ENCODE data around the gene GTF2A1L. TPM values are rescaled to one million over a fixed set of nuclear protein-coding genes. Genes with fewer than 3 reads are reported as not detected.
A peak's percentile ranks its signal among the peaks of the same experiment; 100 is the strongest.

The GTF2A1L gene
- total and polyA plus RNA-seq, 8 donors = 0.34 to 0.98 (median 0.68) TPM; not detected in 3

- H3K27me3 ChIP-seq = no peaks in the 10 kb centered on the region
- ATAC-seq = no peak
- H3K9me3 ChIP-seq = peaks cover 0 to 5% of the 10 kb centered on the region in 2 donors
- intact Hi-C loops (cut with DNase I) = no loop called here
- no peaks in the 10 kb centered on the region for H3K4me1 ChIP-seq
- no peak overlapping the region for H3K4me3 ChIP-seq
- no peaks in the 10 kb centered on the region for H3K36me3 ChIP-seq
- no peak overlapping the region for H3K27ac ChIP-seq
- TF ChIP-seq CTCF (IDR thresholded peaks at IDR 0.05) = no peak
- no peak for DNase-seq
These were observed 59.8 kb downstream of the GTF2A1L start for GRCh38 chr2:48677450-48677849.

DNA sequence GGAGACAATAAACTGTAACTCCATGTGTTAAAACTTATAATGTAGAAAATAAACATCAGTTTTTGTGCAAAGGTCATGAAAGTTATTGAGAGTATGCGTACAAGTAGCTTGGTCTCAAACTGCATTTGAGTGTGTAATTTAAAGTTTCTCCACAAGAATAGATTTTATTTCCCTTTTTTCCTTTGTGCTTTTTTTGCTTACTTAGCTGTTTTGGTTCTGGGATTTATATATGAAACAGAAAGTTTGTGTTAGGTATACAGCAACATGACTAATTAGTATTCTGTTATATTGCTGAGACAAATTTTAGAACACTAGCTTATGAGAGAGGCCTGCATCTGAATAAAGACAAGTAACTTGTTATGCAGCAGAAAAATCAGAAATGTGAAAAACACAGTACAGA, 67.5 kb downstream of the GTF2A1L start:
- Histone ChIP-seq H3K27me3 (no peaks in the 10 kb centered on the region), H3K27ac (no peak overlapping the region), H3K4me3 (no peak overlapping the region), H3K4me1 (no peaks in the 10 kb centered on the region), H3K36me3 (no peaks in the 10 kb centered on the region), H3K9me3 (no peaks in the 10 kb centered on the region)
- no peak for DNase-seq
- ATAC-seq = no peak
- no peak for TF ChIP-seq CTCF (IDR thresholded peaks at IDR 0.05)
- intact Hi-C loops (cut with DNase I) = no loop called here

GRCh38 chr2:48691935-48692691, 74.5 kb downstream of the GTF2A1L start:
- DNase-seq (no peak), ATAC-seq (no peak)
- Histone ChIP-seq H3K4me1 (peaks cover 0 to 4% of the 10 kb centered on the region in 2 donors), H3K27me3 (no peaks in the 10 kb centered on the region), H3K36me3 (no peaks in the 10 kb centered on the region), H3K27ac (no peak overlapping the region), H3K9me3 (no peaks in the 10 kb centered on the region), H3K4me3 (no peak overlapping the region)
- intact Hi-C loops (cut with DNase I) = no loop called here
- no peak for TF ChIP-seq CTCF (IDR thresholded peaks at IDR 0.05)

GRCh38 chr2:48693066-48693465, 75.4 kb downstream of the GTF2A1L start:
- Histone ChIP-seq H3K4me1 (peaks cover 0 to 4% of the 10 kb centered on the region in 2 donors), H3K27ac (no peak overlapping the region), H3K27me3 (no peaks in the 10 kb centered on the region), H3K9me3 (no peaks in the 10 kb centered on the region), H3K4me3 (no peak overlapping the region), H3K36me3 (no peaks in the 10 kb centered on the region)
- DNase-seq = no peak
- ATAC-seq = no peak
- TF ChIP-seq CTCF (IDR thresholded peaks at IDR 0.05) = no peak
- intact Hi-C loops (cut with DNase I) = no loop called here

DNA sequence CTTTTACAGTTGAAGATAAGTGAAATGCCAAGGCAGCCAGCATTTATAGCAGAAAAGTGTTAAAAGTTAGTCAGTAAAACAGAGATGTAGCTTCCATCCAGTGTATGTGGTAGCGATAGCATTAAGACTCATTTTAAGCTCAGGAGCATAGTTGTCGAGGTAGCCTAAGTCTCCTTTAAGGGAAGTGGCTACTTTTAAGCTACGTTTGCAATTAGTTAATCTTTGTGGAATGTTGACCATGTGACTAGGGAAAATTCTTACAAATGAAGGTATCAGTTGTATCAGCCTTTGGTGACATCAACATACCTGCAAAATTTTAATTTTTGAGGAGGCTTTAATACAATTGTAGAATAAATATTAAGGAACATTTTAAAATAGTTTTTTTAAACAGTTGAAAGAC, 76.0 kb downstream of the GTF2A1L start:
- ATAC-seq (peak; percentile 56), DNase-seq (no peak)
- no peak overlapping the region for H3K4me3 ChIP-seq
- no peak overlapping the region for H3K27ac ChIP-seq
- no peaks in the 10 kb centered on the region for H3K36me3 ChIP-seq
- no peaks in the 10 kb centered on the region for H3K9me3 ChIP-seq
- no peak for TF ChIP-seq CTCF (IDR thresholded peaks at IDR 0.05)
- intact Hi-C loops (cut with DNase I) = no loop called here
- H3K27me3 ChIP-seq = no peaks in the 10 kb centered on the region
- H3K4me1 ChIP-seq = peaks cover 0 to 4% of the 10 kb centered on the region in 2 donors

Data from left lung (tissue), 10 donors.